HG02943 (cell line): Measurements from ENCODE around the gene MED15.
"Not testable (repeated sequence)": the region's sequence is repeated elsewhere in the genome, so short reads cannot be mapped to it uniquely, and the experiment has no call there.

Experiments used
- ATAC-seq: cut with Tn5 transposase; IDR thresholded peaks from one replicate; pipeline ENCODE4 v1.9.1; 2021; ENCODE audit warnings: mild to moderate bottlenecking, low read depth, moderate library complexity; ENCODE audit not compliant: unreplicated experiment

MED15 gene, protein sequence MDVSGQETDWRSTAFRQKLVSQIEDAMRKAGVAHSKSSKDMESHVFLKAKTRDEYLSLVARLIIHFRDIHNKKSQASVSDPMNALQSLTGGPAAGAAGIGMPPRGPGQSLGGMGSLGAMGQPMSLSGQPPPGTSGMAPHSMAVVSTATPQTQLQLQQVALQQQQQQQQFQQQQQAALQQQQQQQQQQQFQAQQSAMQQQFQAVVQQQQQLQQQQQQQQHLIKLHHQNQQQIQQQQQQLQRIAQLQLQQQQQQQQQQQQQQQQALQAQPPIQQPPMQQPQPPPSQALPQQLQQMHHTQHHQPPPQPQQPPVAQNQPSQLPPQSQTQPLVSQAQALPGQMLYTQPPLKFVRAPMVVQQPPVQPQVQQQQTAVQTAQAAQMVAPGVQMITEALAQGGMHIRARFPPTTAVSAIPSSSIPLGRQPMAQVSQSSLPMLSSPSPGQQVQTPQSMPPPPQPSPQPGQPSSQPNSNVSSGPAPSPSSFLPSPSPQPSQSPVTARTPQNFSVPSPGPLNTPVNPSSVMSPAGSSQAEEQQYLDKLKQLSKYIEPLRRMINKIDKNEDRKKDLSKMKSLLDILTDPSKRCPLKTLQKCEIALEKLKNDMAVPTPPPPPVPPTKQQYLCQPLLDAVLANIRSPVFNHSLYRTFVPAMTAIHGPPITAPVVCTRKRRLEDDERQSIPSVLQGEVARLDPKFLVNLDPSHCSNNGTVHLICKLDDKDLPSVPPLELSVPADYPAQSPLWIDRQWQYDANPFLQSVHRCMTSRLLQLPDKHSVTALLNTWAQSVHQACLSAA

DNA sequence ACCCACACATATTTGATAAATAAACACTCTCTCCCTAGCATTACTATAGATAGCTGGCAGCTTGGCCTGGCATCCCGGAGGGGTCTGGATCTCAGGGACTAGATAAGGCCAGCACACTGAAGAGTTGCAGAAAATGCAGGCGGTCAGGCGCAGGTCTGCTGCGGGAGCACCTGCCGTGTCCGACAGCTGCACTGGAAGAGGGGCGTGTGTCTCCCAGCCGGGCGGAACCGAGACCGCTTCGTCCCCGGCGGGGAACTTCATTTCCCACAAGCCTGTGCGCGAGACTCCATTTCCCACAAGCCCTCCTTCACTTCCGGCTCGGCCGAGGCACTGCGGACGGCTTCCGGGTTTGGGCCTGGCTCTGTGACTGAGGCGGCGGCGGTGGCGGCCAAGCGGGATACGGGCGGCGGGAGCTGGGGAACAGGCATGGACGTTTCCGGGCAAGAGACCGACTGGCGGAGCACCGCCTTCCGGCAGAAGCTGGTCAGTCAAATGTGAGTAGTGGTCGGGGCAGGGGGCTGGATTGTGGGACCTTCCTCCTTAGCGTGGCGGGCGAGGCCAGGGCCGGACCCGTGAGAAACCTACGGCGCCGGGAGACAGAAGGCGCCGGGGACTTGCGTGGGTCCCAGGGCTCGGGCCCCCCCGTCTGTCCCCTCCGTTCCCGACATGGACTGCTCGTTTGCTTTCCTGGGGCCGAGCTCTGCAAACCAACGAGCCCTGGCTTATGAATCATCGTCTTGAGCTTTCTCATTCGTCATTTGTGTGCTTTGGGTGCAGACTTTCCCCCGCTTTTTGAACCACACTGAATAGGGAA is at the start of gene MED15:
TSS of gene MED15 (plus strand) at position 358 of the 814 bp plus-strand sequence. CDS start at position 427, 69 bp downstream.
- ATAC-seq = peak; percentile 72

GRCh38 chr22:20458530-20459151 is 48.8 kb upstream of the MED15 start:
- no peak for ATAC-seq

DNA sequence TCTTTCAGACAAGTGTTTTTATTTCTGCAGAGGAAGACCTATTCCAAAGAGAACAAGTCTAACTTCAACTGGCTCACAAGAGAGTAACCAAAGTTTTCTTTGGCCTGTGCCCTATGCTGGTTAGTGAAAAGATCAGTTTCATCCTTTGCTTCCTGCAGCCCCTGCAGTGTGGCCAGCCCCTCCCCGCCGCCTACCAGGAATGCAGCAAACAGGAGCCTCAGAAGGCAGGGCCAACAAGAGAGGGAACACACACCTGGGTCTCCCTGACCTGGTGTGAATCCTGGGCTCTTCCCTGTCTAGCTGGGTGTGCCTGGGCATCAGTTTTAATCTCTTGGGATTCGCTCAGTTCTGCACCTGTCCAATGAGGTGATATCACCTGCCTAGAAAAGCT is 48.3 kb upstream of the MED15 start:
- ATAC-seq = no peak

DNA sequence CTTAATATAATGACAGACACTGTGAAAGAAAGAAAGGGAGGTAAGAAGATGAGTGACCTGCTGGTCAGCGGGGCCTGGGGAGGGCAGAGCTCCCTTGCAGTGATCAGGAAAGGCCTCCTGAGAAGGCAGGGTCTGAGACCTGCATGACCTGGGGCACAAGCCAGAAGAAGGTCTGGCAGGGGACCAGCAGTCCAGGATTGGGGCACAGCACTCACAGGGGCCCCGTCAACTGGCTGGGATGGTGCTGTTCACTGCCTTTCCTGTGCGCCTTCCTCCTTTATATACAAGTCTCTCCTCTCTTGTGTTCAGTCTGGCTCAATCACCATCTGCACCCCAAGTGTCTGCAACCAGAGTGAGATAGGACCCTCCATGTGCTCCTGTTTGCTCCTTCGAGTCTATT is 47.5 kb upstream of the MED15 start:
- no peak for ATAC-seq

DNA sequence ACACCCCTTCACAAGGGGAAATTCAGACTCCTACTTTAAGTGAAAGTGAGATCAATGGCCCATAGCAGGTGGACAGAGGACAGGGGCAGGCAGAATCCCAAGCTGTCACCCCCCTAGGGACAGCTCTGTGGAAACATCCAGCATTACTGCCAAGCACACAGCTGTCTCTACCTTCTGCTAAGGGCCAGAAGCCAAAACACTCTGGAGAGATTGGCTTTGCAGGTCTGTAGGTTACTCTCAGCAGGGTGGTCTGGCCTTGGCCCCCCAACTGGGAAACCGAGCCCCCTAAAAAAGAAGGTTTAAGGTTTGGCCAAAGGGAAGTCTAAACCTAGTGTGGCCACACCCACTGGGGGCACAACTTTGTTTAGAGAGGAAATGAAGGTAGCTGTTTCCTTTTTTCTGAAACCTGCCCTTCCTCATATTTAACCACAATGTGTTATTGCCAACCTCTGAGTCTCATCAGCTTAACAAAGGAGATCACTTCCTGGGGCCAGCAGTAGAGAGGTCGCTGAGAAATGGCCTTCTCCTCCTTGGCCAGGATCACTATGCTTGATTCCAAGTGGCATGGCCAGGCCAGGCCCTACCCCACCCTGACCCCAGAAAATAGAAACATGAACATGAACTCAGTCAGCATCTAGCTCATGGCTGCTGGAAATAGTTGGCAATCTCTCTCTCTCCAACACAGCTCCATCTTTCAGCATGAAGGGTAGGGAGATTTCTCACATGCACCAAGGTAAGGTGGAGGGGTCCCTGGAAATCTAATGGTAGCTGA is 43.9 kb upstream of the MED15 start:
- no peak for ATAC-seq

- ATAC-seq = no peak
These were observed 43.3 kb upstream of the MED15 start for GRCh38 chr22:20464096-20464614.

DNA sequence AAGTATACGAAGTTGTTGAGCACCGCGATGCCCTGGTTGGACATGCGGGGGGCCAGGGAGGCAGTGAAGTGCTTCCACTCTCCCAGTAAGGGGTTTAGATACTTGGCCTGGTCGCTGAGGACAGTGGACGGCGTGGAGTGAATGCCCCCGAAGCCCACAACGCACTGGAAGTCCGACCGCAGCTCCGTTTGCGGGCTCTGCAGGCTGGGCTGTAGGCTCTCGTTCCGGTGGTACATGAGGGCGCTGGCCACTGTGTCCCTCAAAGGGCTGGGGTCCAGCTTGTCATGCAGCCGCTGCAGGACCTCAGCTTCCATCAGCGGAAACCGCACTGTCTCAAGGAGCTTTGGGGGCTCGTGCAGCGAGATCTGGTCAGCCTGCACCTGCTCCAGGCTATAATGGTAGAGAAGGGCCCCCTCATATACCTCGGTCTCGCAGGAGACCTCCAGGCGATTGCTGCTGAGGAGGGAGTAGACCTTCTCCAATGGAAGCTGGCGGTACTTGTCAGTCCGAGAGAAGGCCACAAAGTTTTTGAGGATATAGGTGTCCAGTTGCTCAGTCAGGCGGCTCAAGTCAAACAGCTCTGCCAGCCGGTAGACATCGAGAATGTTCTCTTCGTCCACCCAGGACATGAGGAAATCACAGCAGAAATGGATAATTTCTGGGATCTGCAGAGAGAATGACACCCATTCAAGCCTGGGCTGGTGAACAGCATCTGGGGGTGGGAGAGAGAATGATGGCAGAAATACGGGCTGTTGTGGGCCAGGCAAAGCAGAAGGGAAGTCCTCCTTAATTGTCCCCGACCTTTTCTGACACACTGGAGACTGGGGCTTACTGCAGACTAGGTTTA is 42.3 kb upstream of the MED15 start:
- ATAC-seq = no peak

- ATAC-seq = no peak
These were observed 41.7 kb upstream of the MED15 start for GRCh38 chr22:20465759-20466077.

DNA sequence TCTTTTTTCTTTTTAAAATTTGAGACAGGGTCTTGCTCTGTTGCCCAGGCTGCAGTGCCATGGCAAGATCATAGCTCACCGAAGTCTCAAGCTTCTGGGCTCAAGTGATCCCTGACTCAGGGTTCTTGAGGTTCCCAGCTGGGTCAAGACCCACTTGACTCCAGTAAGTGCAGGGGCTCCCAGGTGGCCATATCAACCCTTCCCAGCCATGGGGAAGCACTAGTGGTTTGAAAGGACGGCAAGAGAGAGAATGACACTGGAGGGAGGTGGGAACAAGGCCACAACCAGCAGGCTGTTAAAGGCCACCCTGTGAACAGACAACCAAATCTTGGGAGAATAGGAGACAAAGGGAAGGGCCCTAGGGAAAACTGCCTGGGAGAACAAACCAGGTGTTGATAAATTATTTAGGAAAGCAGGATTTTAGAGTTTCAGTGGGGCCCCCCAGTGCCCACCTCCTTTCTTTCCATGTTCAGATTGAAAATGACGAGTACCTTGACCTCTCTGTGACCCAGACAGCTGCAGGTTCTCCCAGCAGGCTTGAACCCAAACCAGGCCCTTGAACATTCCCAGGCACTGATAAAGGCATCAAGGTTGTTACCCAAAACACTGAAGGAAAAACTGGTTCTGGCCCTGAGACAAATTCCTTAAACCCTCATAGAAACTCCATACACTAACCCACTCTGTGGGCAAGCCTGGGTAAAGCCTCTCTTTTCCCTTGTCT is 40.6 kb upstream of the MED15 start:
- no peak for ATAC-seq

DNA sequence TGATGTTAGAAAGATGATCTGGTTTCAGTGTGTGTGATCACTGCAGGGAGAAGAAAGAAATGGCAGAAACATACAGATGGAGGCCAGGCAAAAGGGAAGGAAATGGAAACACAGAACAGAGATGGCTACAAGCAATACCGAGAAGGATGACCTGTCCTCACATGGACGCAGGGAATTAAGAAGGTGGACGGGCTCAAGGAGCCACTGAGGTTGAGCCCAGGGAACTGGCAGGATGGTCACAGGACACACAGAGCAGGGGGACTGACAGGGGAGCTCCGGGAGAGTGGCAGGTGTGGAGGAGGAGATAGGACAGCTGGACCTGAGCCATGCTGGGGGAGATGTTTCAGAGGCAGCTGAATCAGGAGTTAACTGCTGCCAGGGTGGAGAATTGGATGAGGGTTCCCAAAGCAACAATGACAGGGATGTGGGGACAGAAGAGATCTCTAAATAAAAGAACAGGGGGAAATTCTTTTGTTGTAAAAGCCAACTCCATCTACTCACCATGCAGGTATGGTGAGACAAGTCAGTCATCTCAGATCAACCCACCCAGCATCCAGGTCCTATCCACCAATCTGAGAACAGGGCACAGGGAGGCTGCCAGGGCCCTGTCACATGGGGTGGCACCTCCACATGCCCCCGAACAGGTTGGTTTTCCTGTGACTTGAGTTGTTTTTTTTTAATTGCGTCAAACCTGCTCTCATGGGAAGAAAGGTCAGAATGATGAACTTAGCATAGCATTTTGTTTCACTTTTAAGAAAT is 38.1 kb upstream of the MED15 start:
- no peak for ATAC-seq

- not testable (repeated sequence) for ATAC-seq
These were observed 36.9 kb upstream of the MED15 start for GRCh38 chr22:20470525-20470924.

- no peak for ATAC-seq
These were observed 36.1 kb upstream of the MED15 start for GRCh38 chr22:20471126-20471833.

GRCh38 chr22:20472629-20473442 is 34.6 kb upstream of the MED15 start:
- no peak for ATAC-seq

- no peak for ATAC-seq
These were observed 32.3 kb upstream of the MED15 start for GRCh38 chr22:20475115-20475436.

DNA sequence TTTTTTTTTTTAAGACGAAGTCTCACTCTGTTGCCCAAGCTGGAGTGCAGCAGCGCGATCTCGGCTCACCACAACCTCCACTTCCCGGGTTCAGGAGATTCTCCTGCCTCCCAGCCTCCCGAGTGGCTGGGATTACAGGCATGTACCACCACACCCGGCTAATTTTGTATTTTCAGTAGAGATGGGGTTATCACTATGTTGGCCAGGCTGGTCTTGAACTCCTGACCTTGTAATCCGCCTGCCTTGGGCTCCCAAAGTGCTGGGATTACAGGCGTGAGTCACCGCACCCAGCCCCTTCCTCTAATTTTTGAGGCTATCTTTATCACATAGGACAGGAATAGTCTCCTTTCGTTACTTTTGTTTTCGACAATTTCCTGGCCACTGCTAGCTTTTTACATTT is 31.8 kb upstream of the MED15 start:
- ATAC-seq = not testable (repeated sequence)

GRCh38 chr22:20478059-20478458 is 29.4 kb upstream of the MED15 start:
- not testable (repeated sequence) for ATAC-seq
